PC-3 (cell line): ENCODE results near the gene RMND1. TPM values are rescaled to one million over a fixed set of nuclear protein-coding genes. Genes with fewer than 3 reads are reported as not detected.

Experiments
- ATAC-seq: fragments of 200-7000 bp; cut with Tn5 transposase; 2 replicates; pipeline ENCODE4 v1.9.1; 2020; ENCODE audit warnings: mild to moderate bottlenecking, moderate library complexity
- BruUV-seq: library from RNA; stranded (reverse); fragments of 400-500 nt; replicated peaks from 2 replicates; lab custom pipeline; 2021; lab: Mats Ljungman, UMichigan
- CTCF ChIA-PET: fragments of 300-600 bp; sonication (Branson Sonifier 250); formaldehyde crosslinking; loops from one replicate; lab custom pipeline; 2022; ENCODE audit warnings: antibody characterized with exemption; lab: Charles Lee
- POLR2A ChIA-PET: fragments of 300-600 bp; sonication (Branson Sonifier 250); formaldehyde crosslinking; loops from one replicate; lab custom pipeline; 2022; ENCODE audit warnings: antibody characterized with exemption; ENCODE audit not compliant: unreplicated experiment; lab: Charles Lee
- DNase-seq: peaks from one replicate; pipeline ENCODE4 v3.0.0-alpha.2; 2015
- H2AFZ ChIP-seq: fragments of 300-600 bp; sonication (generic); 2 replicates; pipeline ENCODE4 v1.6.0; 2016; ENCODE audit warnings: antibody characterized with exemption, low read length
- H3F3A ChIP-seq: fragments of 300-600 bp; sonication (generic); one replicate; pipeline ENCODE4 v1.6.0; 2017; ENCODE audit warnings: antibody characterized with exemption, low read length, control low read depth, mild to moderate bottlenecking; ENCODE audit not compliant: unreplicated experiment
- H3K27ac ChIP-seq: fragments of 300-600 bp; sonication (generic); 2 replicates; pipeline ENCODE4 v1.5.1; 2016; ENCODE audit warnings: mild to moderate bottlenecking, low read length
- H3K27me3 ChIP-seq: fragments of 300-600 bp; sonication (generic); 2 replicates; pipeline ENCODE4 v1.6.1; 2016; ENCODE audit warnings: low read length, mixed read lengths
- H3K36me3 ChIP-seq: fragments of 300-600 bp; sonication (generic); 2 replicates; pipeline ENCODE4 v1.6.1; 2016; ENCODE audit warnings: low read depth, mixed run types, low read length, mixed read lengths
- H3K4me1 ChIP-seq: fragments of 300-600 bp; sonication (generic); 2 replicates; pipeline ENCODE4 v1.5.1; 2016; ENCODE audit warnings: low read length; ENCODE audit not compliant: insufficient read depth
- H3K4me2 ChIP-seq: fragments of 300-600 bp; sonication (generic); 2 replicates; pipeline ENCODE4 v1.6.0; 2016; ENCODE audit warnings: low read length
- H3K4me3 ChIP-seq: fragments of 300-600 bp; sonication (generic); 2 replicates; pipeline ENCODE4 v1.5.1; 2016; ENCODE audit warnings: mild to moderate bottlenecking, low read length, mixed read lengths
- H3K79me2 ChIP-seq: fragments of 300-600 bp; sonication (generic); 2 replicates; pipeline ENCODE4 v1.6.1; 2017; ENCODE audit warnings: low read length, mixed read lengths
- H3K9ac ChIP-seq: fragments of 300-600 bp; sonication (generic); 2 replicates; pipeline ENCODE4 v1.6.0; 2016; ENCODE audit warnings: mild to moderate bottlenecking, low read length
- H3K9me2 ChIP-seq: fragments of 300-600 bp; sonication (generic); replicated peaks from 2 replicates; pipeline ENCODE4 v1.6.1; 2016; ENCODE audit warnings: mixed run types, low read length, mixed read lengths
- H3K9me3 ChIP-seq: fragments of 300-600 bp; sonication (generic); 2 replicates; pipeline ENCODE4 v1.6.1; 2016; ENCODE audit warnings: low read length, mixed read lengths
- H4K20me1 ChIP-seq: fragments of 300-600 bp; sonication (generic); 2 replicates; pipeline ENCODE4 v1.6.1; 2016; ENCODE audit warnings: low read length, mixed read lengths
- CTCF ChIP-seq: fragments of 300-600 bp; sonication (generic); conservative IDR thresholded peaks from 2 replicates; pipeline ENCODE4 v1.5.1; 2017; ENCODE audit warnings: antibody characterized with exemption, low read depth, mild to moderate bottlenecking, low read length
- EZH2 ChIP-seq: fragments of 300-600 bp; sonication (generic); IDR thresholded peaks from one replicate; pipeline ENCODE4 v1.6.1; 2017; ENCODE audit warnings: antibody characterized with exemption, mild to moderate bottlenecking, low read length; ENCODE audit not compliant: unreplicated experiment
- EZH2phosphoT487 ChIP-seq: fragments of 300-600 bp; sonication (generic); IDR thresholded peaks from 2 replicates; pipeline ENCODE4 v1.6.1; 2018; ENCODE audit warnings: mild to moderate bottlenecking, antibody characterized with exemption, low read length, borderline replicate concordance
- intact Hi-C: fragments of 100-400 bp; cut with micrococcal nuclease; formaldehyde crosslinking; loops from 2 replicates; pipeline ENCODE4 v1.9.0; 2023
- total RNA-seq: library from RNA; depleted of rRNA; stranded (reverse); fragments of >200 nt; gene quantifications from 2 replicates; pipeline ENCODE4 v1.2.3, GENCODE V29; 2014

RMND1 gene
- total RNA-seq, 1 experiment from 2014 or later = 20.8 TPM

- ChIA-PET CTCF (no interaction called here), POLR2A (no interaction called here)
- DNase-seq (no peak), ATAC-seq (no peak)
- Histone ChIP-seq H3K36me3 (no peaks in the 10 kb centered on the region), H2AFZ (no peak overlapping the region), H3K9ac (no peak overlapping the region), H3K9me3 (no peaks in the 10 kb centered on the region), H3K4me1 (no peaks in the 10 kb centered on the region), H3K79me2 (peaks cover 84% of the 10 kb centered on the region), H3K4me2 (no peak overlapping the region), H3K27ac (no peak overlapping the region), H3K9me2 (no peaks in the 10 kb centered on the region), H3K4me3 (no peak overlapping the region), H3K27me3 (no peaks in the 10 kb centered on the region), H4K20me1 (no peaks in the 10 kb centered on the region), H3F3A (no peaks in the 10 kb centered on the region)
- intact Hi-C loops = no loop called here
- TF ChIP-seq CTCF (no peak), EZH2phosphoT487 (no peak), EZH2 (no peak)
- no TSS peak for BruUV-seq
Measured at GRCh38 chr6:151381722-151382121, 70.2 kb downstream of the RMND1 start.

GRCh38 chr6:151380848-151381205 lies 71.1 kb downstream of the RMND1 start:
- no peak overlapping the region for H3K4me2 ChIP-seq
- H3K9ac ChIP-seq = no peak overlapping the region
- no peaks in the 10 kb centered on the region for H3K9me2 ChIP-seq
- POLR2A ChIA-PET = no interaction called here
- H3K4me1 ChIP-seq = no peaks in the 10 kb centered on the region
- H2AFZ ChIP-seq = no peak overlapping the region
- ATAC-seq = no peak
- no peaks in the 10 kb centered on the region for H3K9me3 ChIP-seq
- no peak overlapping the region for H3K27ac ChIP-seq
- TF ChIP-seq EZH2 (no peak), CTCF (no peak), EZH2phosphoT487 (no peak)
- H3K27me3 ChIP-seq = no peaks in the 10 kb centered on the region
- DNase-seq = no peak
- H4K20me1 ChIP-seq = no peaks in the 10 kb centered on the region
- H3K36me3 ChIP-seq = no peaks in the 10 kb centered on the region
- CTCF ChIA-PET = no interaction called here
- BruUV-seq = no TSS peak
- peaks cover 84% of the 10 kb centered on the region for H3K79me2 ChIP-seq
- intact Hi-C loops = no loop called here
- H3F3A ChIP-seq = no peaks in the 10 kb centered on the region
- no peak overlapping the region for H3K4me3 ChIP-seq

- H4K20me1 ChIP-seq = no peaks in the 10 kb centered on the region
- H3K27ac ChIP-seq = no peak overlapping the region
- DNase-seq = no peak
- intact Hi-C loops = no loop called here
- CTCF ChIA-PET = no interaction called here
- no peak overlapping the region for H3K4me3 ChIP-seq
- peaks cover 84% of the 10 kb centered on the region for H3K79me2 ChIP-seq
- TF ChIP-seq EZH2 = no peak
- no peak for TF ChIP-seq EZH2phosphoT487
- no peak for TF ChIP-seq CTCF
- H3K4me2 ChIP-seq = no peak overlapping the region
- H3K4me1 ChIP-seq = peaks cover 2% of the 10 kb centered on the region
- POLR2A ChIA-PET = no interaction called here
- no peaks in the 10 kb centered on the region for H3K36me3 ChIP-seq
- ATAC-seq = no peak
- BruUV-seq = no TSS peak
- H2AFZ ChIP-seq = no peak overlapping the region
- H3K9ac ChIP-seq = no peak overlapping the region
- no peaks in the 10 kb centered on the region for H3K27me3 ChIP-seq
- peaks cover under 1% of the 10 kb centered on the region for H3F3A ChIP-seq
- no peaks in the 10 kb centered on the region for H3K9me2 ChIP-seq
- no peaks in the 10 kb centered on the region for H3K9me3 ChIP-seq
Measured at GRCh38 chr6:151379933-151380847, 71.7 kb downstream of the RMND1 start.
